T-helper 2 cell treated with Interferon-gamma antibody and Interleukin-4, amounts not matched to agents 100 ng/mL and 5 ng/mL, for 36 hours (primary cell): ENCODE measurements around the gene WNT4. TPM values are rescaled to one million over a fixed set of nuclear protein-coding genes. Genes with fewer than 3 reads are reported as not detected.

Source experiments
- intact Hi-C: fragments of 100-400 bp; cut with micrococcal nuclease; formaldehyde crosslinking; loops from one replicate; pipeline ENCODE4 v1.15.1; 2023
- total RNA-seq: library from RNA; stranded (reverse); gene quantifications from 2 replicates; pipeline ENCODE4 v1.2.3, GENCODE V29; 2022

The WNT4 gene
- total RNA-seq, 1 donor from 2014 or later: not detected

DNA sequence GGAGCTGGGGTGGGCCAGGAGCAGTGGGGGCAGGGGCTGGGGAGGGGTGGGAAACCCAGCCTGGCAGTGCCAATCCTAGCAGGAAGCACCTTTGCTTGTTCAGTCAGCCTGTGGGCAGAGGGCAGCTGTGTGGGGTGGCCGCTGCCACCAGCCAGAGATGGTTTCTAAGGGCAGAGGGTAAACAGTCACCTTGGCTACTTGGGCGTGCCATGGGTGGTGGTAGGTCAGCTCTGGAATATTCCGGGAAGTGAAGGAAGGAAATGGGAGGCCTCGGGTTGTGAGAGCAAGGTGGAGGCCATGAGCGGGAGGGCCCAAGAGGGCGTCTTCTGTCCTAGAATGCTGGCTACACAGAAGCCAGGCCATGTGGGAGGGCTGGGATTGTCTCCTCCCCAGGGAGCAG is 20.7 kb upstream of the WNT4 start:
- intact Hi-C loops: no loop called here

DNA sequence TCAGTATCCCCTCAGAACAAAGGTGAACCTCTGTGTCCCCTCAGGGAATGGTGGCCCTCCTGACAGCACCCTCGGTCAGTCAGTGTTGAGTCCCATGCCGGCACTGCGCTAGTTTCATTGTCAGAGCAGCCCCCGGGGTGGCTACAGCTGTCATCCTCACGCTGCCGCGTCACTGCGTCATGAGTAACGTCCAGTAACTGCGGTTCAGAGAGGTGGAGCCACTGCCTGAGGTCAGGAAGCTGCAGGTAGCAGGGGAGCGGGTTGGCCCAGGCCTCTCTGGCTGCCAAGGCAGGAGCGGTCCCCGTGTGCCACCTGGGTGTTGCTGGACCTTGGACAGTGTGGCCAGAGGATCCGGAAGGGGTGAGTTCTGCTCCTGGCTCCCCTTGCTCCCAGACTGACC is 20.2 kb upstream of the WNT4 start:
- intact Hi-C loops: no loop called here

DNA sequence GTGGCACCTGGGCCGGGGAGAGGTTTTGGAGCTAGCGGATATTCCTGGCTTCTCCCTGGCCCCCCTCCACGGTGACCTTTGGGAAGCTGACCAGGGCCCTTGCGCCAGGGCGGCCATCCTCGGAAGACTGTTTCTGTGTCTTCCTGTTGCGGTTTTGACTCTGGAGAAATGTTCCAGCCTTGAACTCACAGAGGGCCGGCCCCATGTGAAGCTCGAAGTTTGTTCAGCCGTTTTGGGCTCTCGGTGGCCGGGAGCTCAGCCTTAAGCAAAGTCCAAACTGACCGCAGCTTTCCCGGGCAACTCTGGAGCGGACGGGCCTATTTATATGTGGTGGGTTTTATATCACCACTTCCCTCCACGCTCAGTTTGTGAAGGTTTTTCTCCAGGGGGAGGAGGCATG is 17.0 kb upstream of the WNT4 start:
- intact Hi-C loops: no loop called here

DNA sequence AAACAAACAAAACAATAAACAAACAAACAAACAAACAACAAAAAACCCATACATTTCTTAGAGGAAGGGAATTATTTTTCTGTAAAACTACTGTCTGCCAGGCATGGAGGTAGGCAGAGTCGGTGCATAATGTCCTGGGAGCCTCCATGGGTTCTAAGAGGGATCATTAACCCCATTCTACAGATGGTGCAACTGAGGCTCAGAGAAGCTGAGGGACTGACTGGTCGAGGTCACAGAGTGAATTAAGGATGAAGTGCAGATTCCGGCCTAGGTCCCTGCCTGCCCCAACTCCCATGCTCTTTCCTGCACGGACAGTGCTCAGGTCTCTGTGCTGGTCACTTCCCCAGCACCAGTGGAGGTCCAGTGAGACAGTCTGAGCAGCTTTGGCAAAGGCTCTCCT is 15.8 kb upstream of the WNT4 start:
- intact Hi-C loops: no loop called here

DNA sequence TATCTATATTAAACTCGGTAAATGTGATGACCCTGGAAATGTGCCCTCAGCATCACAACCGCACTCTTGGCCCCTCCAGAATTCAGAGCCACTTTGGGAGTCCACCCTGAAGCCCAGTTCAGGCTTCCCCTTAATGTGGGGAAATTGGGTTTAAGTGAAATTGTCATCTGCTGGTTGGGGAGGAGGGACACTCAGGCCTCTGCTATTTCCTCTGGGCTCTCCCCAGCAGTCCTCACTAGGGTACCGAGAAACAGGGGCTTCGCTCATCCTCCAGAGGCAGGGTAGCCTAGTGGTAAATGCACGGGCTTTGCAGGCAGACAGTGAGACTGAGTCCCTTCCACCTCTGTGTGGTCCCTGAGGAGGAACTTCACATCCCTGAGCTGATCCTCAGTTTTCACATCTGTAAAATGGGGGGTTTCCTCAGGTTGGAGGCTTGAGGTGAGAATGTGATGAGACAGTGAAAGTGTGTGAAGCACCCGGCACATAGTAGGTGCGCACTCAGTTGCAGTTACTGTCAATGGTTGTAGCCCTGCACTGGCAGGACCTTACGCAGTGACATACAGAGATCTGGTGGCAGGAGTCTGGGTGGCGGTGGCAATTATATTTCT is 14.6 kb upstream of the WNT4 start:
- intact Hi-C loops: no loop called here

DNA sequence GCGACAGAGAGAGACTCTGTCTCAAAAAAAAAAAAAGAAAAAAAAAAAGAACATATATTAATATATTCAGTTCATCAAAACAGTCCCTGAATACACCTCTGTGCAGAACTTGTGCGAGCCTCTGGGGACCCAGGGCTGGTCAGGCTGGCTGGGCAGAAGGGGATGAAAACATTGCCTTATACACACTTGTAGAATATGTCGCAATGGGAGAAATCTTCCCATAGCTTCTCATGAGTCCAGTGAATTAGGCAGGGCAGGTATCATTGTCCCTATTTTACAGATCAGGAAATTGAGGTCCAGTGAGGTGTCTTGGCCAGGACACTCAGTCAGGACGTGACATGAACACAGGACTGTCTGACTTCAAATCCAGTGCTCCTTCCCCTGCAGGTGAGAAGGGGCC is 12.6 kb upstream of the WNT4 start:
- intact Hi-C loops: no loop called here

DNA sequence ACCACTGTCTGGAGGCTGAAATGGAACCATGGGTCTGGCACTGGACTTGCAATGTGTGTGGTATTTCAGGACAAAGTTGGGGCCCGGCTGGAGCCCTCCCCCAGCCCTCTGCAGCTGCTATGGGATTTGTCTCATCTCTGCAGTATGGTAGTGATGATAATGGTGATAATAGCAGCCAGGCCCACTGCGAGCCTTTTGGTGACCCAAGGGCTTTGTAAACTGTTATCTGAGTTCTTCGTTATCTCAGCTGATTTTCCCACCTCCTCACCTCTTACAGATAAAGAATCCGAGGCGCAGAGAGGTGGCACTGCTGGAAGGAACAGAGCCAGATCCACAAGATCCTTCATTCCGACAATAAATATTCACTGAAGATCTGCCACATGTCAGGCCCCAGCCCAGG is 11.7 kb upstream of the WNT4 start:
- intact Hi-C loops: no loop called here

DNA sequence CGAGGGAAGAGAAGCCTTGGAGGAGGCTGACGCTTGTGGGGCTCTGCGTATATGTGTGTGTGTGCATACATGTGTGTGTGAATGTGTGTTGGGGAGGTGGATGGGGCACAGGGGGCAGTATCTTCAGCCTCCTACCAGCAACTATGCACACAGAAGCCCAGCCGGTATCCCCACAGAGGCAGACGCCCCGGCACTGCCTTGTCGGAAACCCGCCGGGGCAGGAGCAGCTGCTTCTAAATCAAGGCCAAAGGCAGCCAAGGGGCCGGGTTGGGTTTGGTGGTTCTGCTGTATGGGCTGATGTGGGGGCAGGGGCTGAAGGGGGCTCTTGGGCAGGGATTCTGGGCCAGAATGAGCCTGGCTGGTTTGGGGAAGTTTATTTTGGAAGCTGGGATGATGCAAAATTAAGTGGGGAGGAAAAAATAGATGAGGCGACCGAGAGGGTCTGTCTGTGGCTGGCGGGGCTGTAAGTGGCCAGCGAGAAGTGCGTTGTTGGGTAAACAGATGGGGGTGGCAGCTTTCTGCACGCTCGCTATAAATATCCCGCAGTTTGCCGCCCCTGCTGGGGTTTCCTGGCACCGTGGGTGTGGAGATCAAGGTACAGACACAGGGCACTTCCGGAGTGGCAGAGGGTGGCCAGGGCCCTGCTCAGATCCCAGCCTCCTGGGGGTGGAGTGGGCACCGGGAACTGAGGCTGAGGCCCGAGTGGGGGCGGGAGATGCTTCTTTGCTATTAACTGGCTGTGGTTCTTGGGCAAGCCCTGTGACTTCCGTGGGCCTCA is 11.0 kb upstream of the WNT4 start:
- intact Hi-C loops: no loop called here

DNA sequence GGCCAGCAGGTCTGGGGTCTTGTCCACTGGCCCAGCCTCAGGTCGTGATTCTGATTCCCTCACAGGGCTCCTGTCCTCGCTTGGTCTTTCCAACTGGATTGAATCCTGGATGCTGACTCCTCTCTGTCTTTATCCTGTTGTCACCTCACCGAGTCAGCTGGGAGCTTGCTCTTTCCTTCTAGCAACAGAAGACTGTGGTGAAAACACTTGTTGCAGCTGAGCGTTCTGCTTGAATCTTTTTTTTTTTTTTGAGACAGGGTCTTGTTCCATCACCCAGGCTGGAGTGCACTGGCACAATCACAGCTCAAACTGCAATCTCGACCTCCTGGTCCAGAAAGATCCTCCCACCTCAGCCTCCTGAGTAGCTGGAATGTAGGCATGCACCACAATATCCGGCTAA is 8.0 kb upstream of the WNT4 start:
- intact Hi-C loops: no loop called here

DNA sequence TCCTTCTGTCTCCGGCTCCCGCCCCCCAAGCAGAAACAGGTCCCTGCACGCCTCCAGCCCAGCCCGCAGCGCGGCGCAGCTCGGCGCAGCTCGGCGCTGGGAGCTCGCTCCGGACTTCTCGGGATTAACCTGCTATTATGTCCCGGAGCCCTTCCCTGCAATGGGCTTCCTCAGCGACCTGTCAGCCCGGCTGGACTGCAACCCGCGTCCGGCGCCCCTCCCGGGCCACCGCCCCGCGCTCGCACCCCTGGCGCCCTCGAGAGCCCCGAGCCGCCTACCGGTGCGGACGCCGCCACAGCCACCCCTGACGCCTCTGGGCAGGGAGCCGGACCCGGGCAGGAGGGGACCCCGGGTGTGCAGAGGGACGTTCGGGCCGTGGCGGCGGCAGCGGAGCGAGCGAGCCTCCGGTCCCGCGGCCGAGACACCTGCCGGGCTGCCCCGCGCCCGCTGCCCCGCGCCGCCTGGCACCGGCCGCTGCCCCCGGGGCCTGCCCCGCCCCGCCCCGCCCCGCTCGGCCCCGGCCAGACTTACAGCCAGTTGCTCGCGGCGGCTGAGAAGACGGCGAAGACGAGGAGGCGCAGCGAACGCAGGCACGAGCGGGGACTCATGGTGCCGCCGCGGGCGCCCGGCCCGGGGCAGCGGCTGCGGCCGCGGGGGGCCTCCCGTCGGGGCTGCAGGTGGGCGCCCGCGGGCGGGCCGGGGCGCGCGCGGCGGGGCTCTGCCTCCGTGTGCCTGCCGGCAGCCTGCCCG is 407 bp downstream of the WNT4 start:
- intact Hi-C loops: no loop called here

DNA sequence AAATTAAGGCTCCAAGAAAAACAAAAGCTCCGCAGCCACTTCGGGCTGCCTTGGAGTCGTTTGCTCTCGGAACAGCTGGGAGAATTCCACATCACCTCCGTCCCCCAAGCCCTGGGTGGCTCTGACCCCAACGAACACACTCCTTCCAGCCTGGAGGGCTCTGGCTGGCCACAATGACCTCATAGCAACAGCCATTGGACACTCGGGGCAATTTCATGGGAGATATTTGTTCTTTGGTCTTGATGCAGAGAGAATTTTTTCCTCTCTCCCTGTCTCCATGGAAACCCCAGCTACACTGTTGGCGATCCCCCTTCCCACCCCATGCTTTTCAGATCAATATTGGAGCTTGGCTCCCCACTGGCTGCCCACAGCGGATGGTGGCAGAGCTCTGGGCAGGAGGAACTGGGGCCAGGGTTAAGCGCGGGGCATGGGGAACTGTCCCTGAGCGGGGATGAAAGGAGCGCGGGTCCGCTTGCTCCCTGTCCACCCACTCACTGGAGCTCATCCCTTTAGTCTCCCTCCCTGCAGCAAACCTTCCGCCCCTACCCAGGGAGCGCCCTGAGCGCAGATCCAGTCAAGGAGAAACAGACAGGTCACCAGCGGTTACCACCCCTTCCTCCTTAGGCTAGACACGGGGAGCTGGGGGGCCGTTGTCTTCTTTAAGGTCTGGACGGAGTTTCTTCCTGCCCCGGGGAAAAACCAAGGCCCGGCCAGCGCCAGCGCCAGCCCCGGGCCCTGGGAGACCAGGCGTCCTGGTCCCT is 1.2 kb downstream of the WNT4 start:
- intact Hi-C loops: no loop called here

DNA sequence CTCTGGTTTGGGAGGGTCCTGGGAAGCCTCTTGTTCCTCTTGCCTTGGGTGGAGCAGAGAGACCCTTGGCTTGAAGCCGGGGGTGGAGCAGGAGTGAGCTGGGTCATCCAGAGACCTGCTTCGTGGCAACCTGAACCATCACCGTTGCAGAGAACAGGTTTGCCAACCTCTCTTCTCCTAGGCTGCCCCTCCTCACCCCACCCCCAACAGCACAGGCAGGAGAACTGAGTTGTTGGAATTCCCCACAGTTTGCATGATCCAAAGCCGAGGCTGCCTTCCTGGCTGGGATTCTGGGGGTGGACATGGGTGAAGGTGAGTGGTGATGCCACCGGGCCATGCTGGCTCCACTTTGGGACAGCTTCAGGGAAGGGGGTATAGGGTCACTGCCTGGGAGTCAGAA is 2.2 kb downstream of the WNT4 start:
- intact Hi-C loops: no loop called here

DNA sequence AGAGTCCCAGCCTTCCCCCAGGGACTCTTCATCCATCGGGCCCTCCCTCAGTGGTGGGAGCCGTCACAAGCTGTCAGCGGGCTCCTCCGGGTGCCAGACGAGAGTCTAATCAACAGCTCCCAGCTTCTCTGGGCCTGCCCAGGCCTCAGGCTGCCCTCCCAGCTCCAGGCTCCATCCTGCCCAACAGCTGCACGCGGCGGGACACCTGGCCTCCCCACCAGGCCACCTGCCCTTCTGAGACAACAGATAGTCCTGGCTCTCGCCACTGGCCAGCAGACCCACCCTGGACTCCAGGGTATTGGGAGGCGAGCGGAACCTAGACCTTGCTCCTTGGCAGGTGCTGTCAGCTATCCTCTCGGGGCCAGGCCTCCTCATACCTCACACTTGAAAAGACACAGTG is 3.1 kb downstream of the WNT4 start:
- intact Hi-C loops: no loop called here

DNA sequence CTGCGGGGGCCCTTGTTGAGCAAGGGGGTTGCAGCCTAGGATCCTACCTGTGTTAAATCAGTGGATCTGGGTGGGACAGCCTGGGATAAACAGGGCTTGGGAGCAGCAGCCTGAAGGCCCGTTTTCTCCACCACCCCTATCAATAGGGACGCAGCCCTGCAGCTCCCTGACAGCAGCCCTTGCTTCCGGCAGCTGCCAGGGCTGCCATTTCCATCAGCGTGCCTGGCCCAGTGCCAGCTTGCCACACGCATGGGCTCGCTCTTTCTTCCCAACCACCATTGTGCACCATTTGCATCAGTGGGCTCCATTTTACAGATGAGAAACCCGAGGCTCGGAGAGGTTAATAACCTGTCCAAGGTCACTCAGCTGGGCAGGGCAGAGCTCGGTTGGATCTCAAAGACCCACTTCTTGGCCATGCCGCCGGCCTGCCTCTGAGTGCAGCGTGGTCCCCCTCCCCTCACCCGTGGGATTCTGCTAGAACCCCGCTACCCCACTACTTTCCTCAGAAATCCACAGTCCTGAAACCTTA is 3.8 kb downstream of the WNT4 start:
- intact Hi-C loops: no loop called here

DNA sequence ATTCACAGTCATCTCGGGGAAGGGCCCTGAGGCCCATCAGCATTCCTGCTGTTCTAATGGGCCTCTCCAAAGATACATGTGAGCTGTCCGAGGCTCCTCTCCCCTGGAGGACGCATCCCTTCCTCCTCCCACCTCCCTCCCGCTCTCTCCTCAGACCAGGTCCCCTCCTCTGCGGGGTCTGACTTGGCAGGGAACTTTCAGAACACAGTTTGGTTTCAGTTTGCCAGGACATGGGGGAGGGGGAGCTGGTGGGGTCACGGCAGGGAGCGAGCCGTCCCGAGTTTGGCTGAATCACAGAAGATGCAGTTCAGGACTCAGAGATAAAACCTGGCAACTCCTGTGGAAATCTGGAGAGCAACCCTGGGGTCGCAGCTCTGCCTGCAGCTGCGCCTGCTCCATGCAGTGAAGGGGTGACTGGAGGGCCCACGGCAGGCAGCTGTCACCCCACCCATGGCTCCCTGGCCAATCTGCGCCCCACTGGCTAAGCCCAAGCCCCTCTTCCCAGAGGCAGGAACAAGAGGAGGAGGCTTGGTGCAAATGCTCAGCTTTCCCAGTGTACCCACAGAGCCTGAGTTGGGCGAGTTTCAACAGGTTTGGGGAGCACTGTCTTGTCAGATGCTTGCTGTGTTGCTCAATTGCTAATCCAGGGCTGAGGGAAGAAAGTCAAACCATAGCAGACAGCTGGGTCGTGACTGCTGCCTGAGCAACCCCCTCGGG is 5.7 kb downstream of the WNT4 start:
- intact Hi-C loops: no loop called here

DNA sequence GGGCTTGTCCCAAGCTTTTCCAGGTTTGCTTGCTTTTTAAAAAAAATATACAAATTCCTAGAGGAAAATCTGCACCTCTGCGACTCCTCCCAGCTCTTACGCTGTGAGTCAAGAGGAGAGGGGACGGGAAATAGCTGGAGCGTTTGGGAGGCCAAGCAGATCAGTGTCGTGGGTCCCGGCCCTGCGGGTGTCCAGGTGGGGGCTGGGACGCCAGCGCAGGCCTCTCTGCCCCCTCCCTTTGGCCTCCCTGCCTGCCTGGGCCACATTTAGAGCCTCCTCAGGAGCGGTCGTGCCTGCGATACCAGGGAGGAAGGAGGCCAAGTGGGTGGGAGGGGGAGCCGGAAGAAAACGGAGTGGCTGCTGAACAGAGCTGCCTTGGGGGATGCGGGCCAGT is 9.0 kb downstream of the WNT4 start:
- intact Hi-C loops: loop anchor here (2.0 kb wide), 2 partner anchors 283 to 509 kb away; partner anchors contain the start of gene C1QC

DNA sequence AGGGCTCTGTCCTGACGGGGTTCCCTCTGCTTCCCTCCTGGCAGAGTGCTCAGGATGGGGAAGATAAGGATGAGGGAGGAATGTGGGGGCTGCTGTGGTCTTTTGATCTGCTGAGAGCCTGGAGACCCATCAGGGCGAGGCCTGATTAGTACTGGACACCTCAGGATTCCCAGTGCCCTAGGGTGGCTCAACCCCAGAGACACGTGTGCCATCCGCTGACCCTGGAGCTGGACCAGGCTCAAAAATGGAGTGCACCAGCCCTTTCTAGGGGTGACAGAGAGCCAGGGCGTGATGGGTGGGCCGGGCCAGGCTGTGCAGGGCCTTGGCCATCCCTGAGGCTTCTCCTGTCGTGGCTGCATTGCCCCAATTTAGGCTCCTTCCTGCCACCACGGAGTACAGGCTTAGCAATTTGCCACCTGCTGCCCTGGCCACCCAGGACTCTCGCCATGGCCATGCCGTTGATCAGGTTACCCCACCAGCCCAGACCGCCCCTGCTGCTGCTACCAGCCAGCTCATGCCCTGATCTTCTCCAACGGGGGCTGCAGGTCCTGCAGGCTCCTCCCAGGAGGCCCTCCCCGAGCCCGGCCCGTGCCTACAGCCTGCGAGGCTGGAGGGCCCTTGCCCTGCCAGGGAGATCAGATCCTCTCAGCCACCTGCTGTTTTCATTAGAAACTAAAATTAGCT is 9.5 kb downstream of the WNT4 start:
- intact Hi-C loops: loop anchor here (2.0 kb wide), 2 partner anchors 283 to 509 kb away; partner anchors contain the start of gene C1QC

DNA sequence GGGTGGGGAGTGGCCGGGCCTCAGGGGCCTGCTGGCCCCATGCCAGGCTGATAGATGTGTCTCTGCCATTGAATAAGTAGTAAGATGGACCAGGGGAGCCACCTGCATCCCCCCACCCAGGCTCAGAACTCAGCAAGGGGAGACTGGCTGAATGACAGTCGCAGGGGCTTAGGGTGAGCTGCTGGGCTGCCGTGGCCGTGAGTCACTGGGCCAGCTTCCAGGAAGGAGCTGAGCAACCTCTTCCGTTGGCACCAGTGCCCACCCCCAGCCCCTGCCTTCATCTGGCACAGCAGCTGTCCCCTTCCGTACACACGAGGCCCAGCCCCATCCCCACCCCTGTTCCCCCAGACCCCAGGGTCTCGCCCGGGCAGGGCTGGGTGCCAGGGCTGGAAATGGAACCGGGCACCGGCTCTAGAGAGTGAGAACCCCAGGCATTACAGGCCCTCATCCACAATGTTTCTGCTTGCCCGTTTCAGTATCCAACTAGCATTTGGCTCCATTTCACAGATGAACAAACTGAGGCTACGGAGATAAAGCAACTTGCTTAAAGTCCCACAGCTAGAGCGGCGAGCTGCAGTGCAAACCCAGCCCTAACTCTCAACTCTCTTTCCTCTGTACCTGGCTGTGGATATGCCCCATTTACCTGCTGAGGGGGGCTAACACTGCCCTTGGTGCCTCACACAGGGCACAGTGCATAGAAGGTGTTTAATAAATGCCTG is 10.2 kb downstream of the WNT4 start:
- intact Hi-C loops: loop anchor here (2.0 kb wide), 2 partner anchors 284 to 510 kb away; partner anchors contain the start of gene C1QC

DNA sequence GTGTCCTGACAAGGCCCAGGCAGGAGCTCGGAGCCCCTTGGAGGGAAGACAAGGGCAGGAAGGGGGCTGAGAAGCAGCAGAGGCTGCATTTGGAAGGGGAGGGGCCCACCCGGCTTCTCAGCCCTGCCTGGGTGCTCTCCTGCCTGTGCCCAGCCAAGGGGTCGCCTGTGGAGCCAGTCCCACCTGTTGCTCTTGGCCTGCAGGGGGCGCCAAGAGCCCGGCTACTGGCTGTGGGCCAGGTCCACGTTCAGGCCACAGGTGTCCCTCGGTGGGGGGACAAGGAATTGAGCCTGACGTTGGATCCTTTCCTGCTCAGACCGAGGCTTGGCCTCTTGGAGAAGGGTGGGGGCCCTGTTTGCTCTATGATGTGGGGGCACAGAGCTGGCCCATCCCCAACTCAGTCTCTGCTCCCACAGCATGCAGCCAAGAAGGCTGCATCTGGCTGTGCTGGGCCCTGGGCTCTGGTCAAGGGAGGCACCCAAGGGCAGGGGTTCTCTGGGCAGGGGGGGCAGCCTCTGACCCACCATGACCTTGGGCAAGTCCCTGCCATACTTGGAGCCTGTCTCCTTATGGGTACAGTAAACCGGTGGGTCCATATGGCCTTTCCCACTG is 10.9 kb downstream of the WNT4 start:
- intact Hi-C loops: loop anchor here (2.0 kb wide), 2 partner anchors 285 to 511 kb away; partner anchors contain the start of gene C1QC
